Adipose tissue (tissue), 3 donors: ENCODE results near the gene OCA2. TPM values are rescaled to one million over a fixed set of nuclear protein-coding genes. Genes with fewer than 3 reads are reported as not detected.

ENCODE experiments used
- H3K27ac ChIP-seq: one replicate; pipeline ENCODE4 v1.5.1; 2013; ENCODE audit warnings: low read depth, low read length
- WGBS, 3 donors: extraction: QIAGEN DNeasy Blood & Tissue Kit; methylation state at CpG; one replicate each; pipeline ENCODE4 v1.1.7; 2013; 5-methylcytosine and 5-hydroxymethylcytosine counted together
- polyA plus RNA-seq, 3 donors: library from polyadenylated mRNA; stranded (reverse); fragments of 200-250 nt; gene quantifications; one replicate each; pipeline ENCODE4 v1.2.3, GENCODE V29; 2013
- donor health status: healthy with polysubstance abuse.
- donor health status: Bipolar disorder and iron deficiency.
- donor health status: healthy.

The OCA2 gene
- polyA plus RNA-seq, 3 donors = 0.06 TPM; not detected in 2

DNA sequence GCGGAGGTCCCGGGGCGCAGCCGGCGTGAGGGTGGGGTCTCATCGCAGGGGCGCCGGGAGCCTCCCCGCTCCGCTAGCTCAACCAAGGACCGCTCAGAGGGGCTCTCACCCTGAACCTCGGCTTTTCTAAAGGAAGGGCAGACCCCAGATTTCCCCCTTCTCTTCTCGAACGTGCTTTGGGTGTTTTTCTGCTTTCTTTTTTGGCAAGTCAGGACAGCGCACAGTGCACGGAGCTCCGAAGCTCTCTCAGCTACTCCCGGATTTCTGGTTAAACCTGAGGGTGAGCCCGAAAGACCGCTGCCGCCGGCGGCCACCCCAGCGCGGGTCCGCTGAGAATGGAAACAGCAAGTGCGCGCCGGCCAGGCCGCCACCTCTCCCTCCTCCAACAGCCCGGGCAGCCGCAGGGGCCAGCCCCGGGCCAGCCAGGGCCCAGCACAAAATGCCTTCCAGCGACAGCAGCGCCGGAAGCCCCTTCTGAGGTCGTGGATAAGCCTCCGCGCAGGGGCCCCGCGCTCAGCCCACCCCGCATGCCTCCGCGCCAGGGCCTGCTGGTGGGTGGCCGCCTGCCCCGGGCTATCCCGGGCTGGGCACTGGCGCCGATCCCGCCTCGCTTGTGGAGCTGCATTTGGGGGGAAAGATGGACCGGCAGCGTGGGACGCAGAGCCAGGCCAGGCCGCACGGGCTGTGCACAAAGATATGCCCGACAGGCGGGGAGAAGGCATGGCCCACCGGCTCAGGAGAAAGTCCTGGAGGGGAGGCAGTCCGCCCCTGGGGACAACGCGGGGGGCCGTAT lies 8.2 kb upstream of the OCA2 start:
- WGBS, 3 donors = 3 to 4% (median 3%) methylated on average over 58 to 63 of the region's 63 CpGs
- no peak overlapping the region for H3K27ac ChIP-seq

DNA sequence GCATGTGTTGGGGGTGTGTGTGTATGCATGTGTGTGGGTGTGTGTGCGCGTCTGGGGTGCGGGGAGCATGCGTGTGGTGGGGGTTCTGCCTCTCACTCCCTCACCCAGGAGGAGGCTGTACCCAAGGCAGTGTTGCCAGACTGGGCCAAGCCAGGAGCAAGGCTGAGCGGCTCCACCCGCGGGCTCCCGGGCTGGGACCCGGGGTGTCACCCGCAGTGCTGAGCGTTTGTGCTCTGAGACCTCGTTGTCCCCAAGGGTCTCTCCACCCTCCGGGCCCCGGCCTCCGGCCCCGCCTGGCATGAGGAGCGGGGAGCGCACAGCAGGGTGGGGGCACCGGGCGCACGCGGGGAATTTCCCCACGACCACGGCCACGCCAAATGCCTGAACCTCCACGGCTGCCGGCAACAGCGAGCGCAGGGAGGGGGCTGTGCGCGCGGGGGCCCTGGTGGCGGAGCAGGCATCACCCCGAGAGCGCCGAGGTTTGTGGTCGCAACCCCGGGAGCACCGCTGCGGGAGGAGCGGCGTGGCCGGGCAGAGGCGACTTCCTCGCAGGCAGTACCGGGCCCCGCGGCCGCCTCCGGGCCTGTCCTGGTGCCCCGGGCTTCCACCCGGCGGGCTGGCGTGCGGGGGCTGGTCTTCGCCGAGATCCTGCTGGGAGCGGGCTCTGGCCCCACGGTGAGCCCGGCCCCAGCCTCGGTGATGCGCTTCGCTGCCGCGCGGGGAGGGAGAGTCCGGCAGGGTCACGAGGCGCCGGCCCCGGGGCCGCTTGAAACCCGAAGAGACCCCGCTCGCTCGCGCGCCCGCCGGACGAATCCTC lies 7.4 kb upstream of the OCA2 start:
- WGBS, 3 donors = 3 to 6% (median 4%) methylated on average over 36 to 81 of the region's 81 CpGs
- H3K27ac ChIP-seq = no peak overlapping the region

DNA sequence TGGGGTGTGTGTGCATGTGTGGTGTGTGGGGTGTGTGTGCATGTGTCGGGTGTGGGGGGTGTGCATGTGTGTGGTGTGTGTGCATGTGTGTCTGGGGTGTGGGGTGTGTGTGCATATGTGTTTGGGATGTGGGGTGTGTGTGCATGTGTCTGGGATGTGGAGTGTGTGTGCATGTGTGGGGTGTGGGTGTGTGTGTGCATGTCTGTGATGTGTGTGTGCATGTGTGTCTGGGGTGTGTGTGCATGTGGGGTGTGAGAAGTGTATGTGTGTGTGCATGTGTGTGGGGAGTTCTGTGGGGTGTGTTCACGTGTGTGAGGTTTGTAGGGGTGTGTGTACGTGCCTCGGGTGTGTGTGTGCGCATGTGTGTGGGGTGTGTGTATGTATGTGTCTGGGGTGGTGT lies 6.7 kb upstream of the OCA2 start:
- H3K27ac ChIP-seq = no peak overlapping the region
- WGBS, 3 donors = 84 to 91% (median 89%) methylated on average over 5 of the region's 5 CpGs

DNA sequence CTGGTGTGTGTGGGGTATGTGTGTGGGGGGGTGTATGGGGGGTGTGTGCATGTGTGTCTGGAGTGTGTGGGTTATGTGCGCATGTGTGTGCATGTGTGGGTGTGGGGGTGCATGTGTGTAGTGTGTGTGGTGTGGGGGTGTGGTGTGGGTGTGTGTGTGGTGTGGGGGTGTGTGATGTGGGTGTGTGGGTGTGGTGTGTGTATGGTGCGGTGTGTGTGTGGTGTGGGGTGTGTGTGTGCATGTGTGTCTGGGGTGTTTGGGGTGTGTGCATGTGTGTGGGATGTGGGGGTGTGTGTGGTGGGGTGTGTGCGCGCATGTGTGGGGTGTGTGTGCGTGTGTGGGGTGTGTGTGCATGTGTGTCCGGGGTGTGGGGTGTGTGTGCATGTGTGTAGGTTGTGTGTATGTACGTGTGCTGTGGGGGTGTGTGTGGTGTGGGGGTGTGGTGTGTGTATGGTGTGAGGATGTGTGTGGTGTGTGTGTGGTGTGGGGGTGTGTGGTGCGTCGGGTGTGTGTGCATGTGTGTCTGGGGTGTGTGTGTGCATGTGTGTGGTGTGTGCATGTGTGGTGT lies 6.2 kb upstream of the OCA2 start:
- no peak overlapping the region for H3K27ac ChIP-seq
- WGBS, 3 donors = 93 to 97% (median 96%) methylated on average over 9 of the region's 9 CpGs

DNA sequence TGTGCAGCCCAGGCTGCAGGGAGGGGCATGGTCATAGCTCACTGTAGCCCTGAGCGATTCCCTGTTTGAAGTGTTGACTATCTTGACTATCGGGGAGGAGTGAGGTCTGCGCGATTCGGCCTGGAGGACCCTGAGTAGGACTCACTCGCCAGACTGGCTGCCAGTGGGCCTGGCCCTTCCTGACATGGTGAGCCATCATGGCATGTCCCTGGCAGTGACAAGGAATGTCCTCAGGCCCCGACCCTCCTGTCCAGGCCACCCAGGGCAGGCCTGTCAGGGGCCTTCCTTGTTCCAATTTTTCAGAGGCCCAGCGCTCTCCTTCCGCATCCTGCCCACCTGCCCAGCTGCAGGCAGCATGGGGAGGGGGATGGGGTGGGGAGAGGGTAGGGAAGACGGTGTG lies 5.2 kb upstream of the OCA2 start:
- H3K27ac ChIP-seq = no peak overlapping the region
- WGBS, 3 donors = 93 to 94% (median 94%) methylated on average over 10 of the region's 10 CpGs

DNA sequence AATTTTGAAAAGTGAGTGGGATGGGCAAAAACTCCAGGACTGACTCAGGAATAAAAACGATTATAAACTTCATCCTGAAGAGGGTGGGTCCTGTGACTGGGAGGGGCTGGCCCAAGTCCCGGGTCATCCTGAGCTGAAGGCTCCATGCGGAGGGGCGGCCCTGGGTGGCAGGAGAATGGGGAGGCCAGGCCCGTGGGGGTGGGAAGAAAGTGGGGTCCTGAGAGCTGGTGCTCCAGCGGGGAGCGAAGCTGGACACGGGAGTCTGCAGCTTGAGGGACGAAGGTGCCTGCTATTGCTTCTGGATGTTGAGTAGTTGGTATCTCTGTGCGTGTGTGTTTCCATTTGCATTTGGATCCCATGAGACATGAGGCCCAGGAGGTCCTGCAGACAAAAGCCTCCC lies 4.7 kb upstream of the OCA2 start:
- WGBS, 3 donors = 86 to 87% (median 87%) methylated on average over 10 of the region's 10 CpGs
- H3K27ac ChIP-seq = no peak overlapping the region

DNA sequence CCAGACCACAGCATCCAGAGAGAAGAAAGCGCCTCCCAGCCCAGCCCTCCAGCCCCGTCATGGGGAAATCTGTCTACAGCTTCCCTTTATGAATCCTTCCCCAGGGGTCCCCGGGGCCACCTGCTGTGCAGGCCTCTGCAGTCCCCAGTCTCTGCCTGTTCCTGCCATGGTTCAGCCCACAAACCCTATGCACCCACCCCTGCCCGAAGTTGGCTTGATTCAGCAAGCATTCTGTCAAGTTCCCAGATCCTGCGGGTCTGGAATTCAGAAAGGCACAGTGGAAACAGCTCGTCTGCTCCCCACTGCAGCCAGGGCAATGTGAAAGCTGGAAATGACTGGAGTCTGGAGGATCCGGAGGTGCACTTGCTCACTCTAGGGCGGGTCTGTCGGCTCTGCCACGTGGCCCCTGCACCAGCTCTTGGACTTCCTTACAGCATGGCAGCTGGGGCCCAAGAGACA lies 2.9 kb upstream of the OCA2 start:
- 74 to 83% (median 77%) methylated on average over 10 of the region's 10 CpGs for WGBS, 3 donors
- H3K27ac ChIP-seq = no peak overlapping the region

DNA sequence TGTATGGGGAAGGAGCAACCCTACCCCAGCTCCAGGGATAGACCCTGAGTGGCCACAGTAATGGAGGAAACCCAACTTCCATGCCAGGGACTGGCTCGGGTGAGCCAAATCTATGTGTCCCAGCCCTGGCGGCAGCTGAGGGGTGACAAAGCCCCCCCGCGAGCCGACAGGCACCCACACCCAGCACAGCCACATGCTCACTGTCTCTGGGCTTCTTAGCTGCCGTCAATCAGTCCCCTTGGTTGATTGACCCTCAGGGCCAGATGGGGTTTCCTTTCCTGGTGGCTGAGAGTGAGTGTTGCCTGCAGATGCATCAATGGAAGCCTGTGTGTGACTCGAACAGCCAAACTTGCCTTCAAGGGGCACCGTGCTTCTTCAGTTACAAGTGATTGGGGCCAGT lies 2.1 kb upstream of the OCA2 start:
- WGBS, 3 donors = 75 to 81% (median 80%) methylated on average over 8 of the region's 8 CpGs
- no peak overlapping the region for H3K27ac ChIP-seq

DNA sequence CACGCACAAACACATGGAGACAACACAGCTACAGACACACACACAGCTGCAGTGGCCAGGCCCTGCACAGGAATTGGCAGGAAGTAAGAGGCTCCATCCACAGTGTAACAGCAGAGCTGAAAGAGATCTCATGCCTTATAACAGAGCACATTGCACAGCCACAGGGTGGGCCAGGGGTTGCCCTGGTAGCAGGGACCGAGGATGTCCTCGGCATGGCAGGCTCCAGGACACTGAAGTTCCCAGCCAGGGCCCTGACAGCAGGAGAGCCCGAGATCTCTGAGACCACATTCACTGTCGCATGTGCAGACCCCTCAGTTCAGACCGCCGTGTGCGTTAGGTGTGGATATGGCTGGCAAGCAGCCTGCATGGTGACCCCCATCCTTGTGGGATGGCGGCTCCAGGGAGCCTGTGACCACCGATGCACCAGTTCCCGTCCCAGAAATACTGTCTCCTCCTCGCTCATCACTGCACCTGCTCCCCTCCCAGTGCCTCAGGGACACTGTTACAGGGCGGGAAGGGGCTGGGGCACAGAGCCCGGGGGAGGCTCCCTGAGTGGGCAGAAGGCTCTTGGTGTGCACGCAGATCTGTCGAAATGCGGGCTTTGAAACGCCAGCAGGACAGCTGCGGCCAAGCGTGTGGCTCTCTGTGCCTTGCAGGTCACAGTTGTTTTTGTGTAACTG lies 1.5 kb upstream of the OCA2 start:
- H3K27ac ChIP-seq = no peak overlapping the region
- 89 to 93% (median 93%) methylated on average over 20 of the region's 20 CpGs for WGBS, 3 donors

DNA sequence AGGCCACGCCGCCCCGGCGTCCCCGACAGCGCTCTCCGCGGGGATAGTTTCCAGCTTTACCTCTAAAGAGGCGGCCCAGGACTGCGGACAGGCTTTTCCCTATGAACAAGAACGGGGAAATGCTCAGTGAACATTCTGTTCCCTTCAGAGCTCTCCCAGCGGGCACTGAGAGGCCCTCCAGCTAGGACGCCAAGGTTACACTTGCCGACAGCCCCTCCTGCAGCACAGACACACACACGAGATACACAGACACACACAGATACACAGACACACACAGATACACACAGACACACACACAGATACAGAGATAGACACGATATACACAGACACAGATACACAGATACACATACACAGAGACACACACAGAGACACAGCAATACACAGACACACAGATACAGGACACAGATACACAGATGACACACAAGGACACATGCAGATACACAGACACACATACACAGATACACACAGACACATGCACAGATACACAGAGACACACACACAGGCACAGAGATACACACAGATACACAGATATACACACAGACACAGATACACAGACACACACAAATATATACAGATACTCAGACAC lies 533 bp upstream of the OCA2 start:
- 13 to 18% (median 15%) methylated on average over 16 of the region's 16 CpGs for WGBS, 3 donors
- H3K27ac ChIP-seq = no peak overlapping the region

DNA sequence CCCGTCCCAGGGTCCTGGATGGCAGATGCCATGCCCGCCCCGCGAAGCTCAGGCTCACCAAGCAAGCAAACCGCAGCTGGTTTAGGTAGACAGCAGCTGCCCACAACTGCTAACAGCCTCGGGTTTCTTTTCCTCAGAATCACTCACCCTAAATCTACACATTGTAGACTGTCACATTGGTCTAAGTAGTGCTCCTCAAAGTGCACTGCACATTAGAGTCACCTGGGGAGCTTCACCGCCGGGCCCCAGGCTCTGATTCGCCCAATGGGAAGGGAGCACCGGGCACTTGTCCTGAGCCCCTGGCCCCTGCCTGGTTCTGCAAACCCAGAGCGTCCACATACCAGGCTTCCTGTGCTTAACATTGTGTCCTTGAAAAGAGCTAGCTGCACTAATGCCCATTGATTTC lies 752 bp downstream of the OCA2 start:
- no peak overlapping the region for H3K27ac ChIP-seq
- WGBS, 3 donors = 61 to 65% (median 62%) methylated on average over 11 of the region's 11 CpGs

DNA sequence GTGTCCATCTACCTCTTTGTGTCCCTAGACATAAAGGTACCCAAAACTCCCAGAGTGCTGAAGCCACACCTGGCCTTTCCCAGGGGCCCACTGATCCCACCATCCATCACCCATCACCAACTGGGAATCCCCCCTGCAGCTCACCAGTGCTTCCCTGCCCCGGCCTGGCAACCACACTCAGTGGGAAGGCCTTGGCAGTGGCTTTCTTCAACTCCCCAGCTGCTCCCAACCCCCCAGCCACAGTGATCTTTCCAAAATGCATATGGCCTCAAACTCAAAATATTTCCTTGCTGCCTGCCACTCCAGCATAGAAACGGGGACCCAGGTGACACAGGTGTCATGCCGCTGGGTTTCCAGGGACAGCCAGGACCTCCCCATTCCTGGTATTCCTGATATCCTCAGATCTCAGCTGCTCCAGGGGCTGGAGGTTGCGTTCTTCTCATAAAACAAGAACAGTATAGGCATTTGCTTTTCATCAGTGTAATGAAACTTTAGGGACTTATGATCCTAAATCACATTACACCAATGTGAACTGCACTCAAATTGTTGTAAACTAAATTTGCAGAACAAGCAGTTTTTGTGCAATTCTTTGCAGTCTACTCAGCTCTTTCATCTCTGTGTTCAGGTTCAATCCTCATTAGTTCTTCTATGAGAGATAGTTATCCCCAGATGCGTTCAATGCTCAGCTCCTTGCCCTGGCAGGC lies 1.3 kb downstream of the OCA2 start:
- H3K27ac ChIP-seq = no peak overlapping the region

DNA sequence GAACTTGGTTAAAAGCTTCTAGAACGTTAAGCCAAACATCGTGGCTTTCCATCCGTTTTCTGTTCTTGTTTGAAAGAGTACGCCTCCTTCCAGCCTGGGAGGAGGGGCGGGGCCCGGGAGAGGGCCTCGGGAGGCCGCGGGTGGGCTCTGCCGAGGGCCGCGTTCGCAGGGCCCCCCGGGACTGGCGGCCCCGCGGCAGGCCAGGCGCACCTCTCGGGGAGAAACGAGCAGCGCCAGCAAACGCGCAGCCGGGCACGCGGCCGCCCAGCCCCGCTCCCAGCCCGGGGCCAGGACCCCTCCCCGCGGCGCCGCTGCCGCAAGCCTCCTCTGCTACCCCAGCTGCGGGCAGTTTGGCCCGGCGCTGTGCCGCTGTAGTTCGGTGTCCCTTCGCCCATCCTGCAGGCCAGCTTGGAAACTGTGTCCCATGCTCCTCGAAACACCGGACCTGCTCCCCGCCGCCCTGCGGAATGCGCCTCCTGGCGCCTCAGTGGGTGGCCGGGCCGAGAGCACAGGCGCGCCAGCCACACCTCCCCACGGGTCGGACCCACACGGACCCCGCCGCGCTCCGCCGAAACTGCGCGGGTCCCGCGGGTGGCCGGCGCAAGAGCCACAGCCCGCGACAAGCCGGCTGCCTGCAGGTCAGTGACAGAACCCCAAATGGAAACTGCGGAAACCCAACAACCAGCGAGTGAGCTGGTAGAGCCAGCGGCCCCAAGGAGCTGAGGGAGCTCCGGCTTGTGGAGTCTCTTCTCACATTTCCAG lies 2.3 kb downstream of the OCA2 start:
- 3 to 11% (median 4%) methylated on average over 66 to 72 of the region's 72 CpGs for WGBS, 3 donors

More for the DNA sequence above, 1.3 kb downstream of the OCA2 start:
- WGBS, 3 donors = 78 to 91% (median 81%) methylated on average over 5 of the region's 5 CpGs

DNA sequence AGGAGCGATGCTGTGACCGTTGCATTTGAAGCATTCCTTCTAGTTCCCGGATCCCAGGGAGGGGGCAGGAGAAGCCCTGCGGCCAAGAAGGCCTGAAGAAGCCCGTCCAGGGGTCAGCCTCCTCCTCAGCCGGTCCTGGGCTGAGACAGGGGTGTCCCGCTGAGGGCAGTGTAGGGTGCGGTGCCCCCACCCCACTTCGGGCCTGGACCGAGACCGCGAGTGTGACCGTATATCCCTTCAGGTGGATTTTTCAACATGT lies 2.8 kb downstream of the OCA2 start:
- WGBS, 3 donors = 1 to 2% (median 2%) methylated on average over 13 of the region's 13 CpGs
- no peak overlapping the region for H3K27ac ChIP-seq

More for the DNA sequence above, 2.3 kb downstream of the OCA2 start:
- no peak overlapping the region for H3K27ac ChIP-seq

DNA sequence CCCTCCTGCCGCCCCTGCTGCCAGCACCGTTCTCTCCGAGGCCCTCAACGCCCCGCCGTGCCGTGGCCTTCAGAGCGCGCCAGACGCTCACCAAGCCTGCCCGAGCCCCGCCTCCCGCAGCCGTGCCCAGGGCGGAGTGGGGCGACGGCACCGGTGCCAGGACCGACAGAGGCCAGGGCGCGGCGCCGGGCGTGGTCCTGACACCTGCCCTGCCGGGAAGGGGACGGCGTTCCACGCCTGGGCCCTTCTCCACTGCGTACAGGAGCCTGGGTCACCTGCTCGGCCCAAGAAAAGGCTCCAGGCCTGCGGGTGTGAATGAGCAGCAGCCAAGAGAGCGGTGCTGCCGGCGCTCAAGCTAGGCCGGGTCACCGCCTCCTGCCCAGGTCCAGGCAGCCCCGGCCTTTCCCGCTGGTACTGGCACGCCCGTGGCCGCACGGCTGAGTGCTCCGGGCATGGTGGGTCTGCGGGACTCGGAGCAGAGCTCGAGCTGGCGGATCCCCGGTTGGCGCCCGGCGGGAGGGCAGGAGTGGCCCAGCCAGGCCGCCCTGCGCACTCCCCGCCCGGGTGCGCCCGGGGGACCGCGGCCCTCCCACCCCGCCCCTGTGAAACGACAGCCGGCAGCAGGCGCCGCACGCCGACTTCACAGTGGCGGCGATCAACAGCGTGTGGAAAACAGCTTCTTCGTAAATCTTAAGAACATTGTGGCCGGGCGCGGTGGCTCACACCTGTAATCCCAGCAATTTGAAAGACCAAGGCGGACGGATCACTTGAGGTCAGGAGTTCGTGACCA lies 4.2 kb downstream of the OCA2 start:
- 2 to 3% (median 3%) methylated on average over 65 to 76 of the region's 76 CpGs for WGBS, 3 donors
- no peak overlapping the region for H3K27ac ChIP-seq

DNA sequence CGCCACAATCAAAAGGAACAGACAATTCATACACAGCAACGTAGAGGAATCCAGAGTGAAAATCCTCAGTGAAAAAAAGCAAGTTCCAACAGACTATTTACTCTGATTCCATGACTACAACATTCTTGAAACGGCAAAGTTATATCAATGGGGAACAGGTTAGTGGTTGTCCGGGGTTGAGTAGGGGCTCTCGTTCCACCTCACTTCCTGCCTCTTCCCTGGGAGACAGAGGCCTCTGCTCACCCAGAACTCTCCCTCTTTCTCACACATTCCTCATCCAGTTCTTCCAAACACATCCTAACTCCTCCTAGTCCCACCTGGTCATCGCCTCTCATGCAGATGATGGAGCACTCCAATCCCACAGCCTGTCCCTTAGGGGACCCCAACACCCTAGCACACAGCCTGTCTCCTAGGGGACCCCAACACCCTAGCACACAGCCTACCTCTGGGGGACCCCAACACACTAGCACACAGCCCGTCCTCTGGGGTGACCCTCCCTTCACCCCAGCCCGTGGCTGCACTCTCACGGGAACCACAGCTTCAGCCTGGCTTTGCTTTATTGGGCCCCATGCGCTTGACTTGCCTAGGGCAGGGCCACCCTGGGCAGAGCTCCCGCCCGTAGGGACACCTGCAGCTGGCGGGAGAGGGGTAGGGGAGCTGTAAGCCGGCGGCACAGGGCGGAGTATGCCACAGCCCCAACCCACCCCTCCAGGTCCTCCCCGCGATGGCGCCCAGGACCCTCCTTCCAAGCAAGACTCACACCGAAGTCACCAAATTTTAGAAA lies 5.2 kb downstream of the OCA2 start:
- H3K27ac ChIP-seq = no peak overlapping the region

More for the DNA sequence above, 5.2 kb downstream of the OCA2 start:
- 43 to 65% (median 54%) methylated on average over 20 of the region's 20 CpGs for WGBS, 3 donors
